Astrocyte (in vitro differentiated cells and primary cell): ENCODE data around the gene VRK3. TPM values are rescaled to one million over a fixed set of nuclear protein-coding genes. Genes with fewer than 3 reads are reported as not detected.
A peak's percentile ranks its signal among the peaks of the same experiment; 100 is the strongest.

ENCODE experiments used
- DNase-seq: peaks from one replicate; pipeline ENCODE4 v3.0.0-alpha.2; 2010; ENCODE audit warnings: low read depth
- FAIRE-seq: peaks from 2 replicates; lab custom pipeline; 2011; peaks lifted over from hg19 to GRCh38; lab: Jason Lieb, UNC
- H2AFZ ChIP-seq: 2 replicates; pipeline ENCODE4 v1.6.0; 2012; ENCODE audit warnings: low read depth, low read length, inconsistent platforms
- H3K27ac ChIP-seq: 2 replicates; pipeline ENCODE4 v1.5.1; 2011; ENCODE audit warnings: low read depth, low read length, inconsistent platforms
- H3K27me3 ChIP-seq: 2 replicates; pipeline ENCODE4 v1.6.0; 2011; ENCODE audit warnings: low read length, inconsistent platforms; ENCODE audit not compliant: insufficient read depth
- H3K36me3 ChIP-seq: 2 replicates; pipeline ENCODE4 v1.5.1; 2011; ENCODE audit warnings: low read length, inconsistent platforms; ENCODE audit not compliant: insufficient read depth
- H3K4me1 ChIP-seq: 2 replicates; pipeline ENCODE4 v1.5.1; 2011; ENCODE audit warnings: low read length, inconsistent platforms; ENCODE audit not compliant: insufficient read depth
- H3K4me2 ChIP-seq: 2 replicates; pipeline ENCODE4 v1.6.0; 2012; ENCODE audit warnings: low read length, inconsistent platforms
- H3K4me3 ChIP-seq: 2 replicates; pipeline ENCODE4 v1.5.1; 2011; ENCODE audit warnings: low read depth, mild to moderate bottlenecking, low read length, inconsistent platforms; ENCODE audit not compliant: insufficient read depth
- H3K79me2 ChIP-seq: 2 replicates; pipeline ENCODE4 v1.6.0; 2012; ENCODE audit warnings: mild to moderate bottlenecking, low read length, inconsistent platforms; ENCODE audit not compliant: insufficient read depth
- H3K9ac ChIP-seq: 2 replicates; pipeline ENCODE4 v1.6.0; 2012; ENCODE audit warnings: mild to moderate bottlenecking, low read length, inconsistent platforms
- H3K9me3 ChIP-seq: 2 replicates; pipeline ENCODE4 v1.5.1; 2012; ENCODE audit warnings: low read depth, mild to moderate bottlenecking, low read length, inconsistent platforms; ENCODE audit not compliant: insufficient read depth
- H4K20me1 ChIP-seq: 2 replicates; pipeline ENCODE4 v1.6.0; 2012; ENCODE audit warnings: low read length, inconsistent platforms; ENCODE audit not compliant: insufficient read depth
- H3K27ac Mint-ChIP-seq: one replicate; pipeline ENCODE4 v1.8.0; 2021; ENCODE audit warnings: mild to moderate bottlenecking, mixed read lengths; ENCODE audit not compliant: unreplicated experiment
- H3K27me3 Mint-ChIP-seq: one replicate; pipeline ENCODE4 v1.8.0; 2021; ENCODE audit warnings: low read depth, mixed read lengths; ENCODE audit not compliant: unreplicated experiment
- H3K36me3 Mint-ChIP-seq: one replicate; pipeline ENCODE4 v1.8.0; 2021; ENCODE audit warnings: low read depth, mixed read lengths; ENCODE audit not compliant: unreplicated experiment
- H3K4me1 Mint-ChIP-seq: one replicate; pipeline ENCODE4 v1.8.0; 2021; ENCODE audit warnings: low read depth, mixed read lengths; ENCODE audit not compliant: unreplicated experiment
- H3K4me3 Mint-ChIP-seq: one replicate; pipeline ENCODE4 v1.8.0; 2021; ENCODE audit warnings: mild to moderate bottlenecking, moderate library complexity, mixed read lengths; ENCODE audit not compliant: unreplicated experiment
- H3K9me3 Mint-ChIP-seq: one replicate; pipeline ENCODE4 v1.8.0; 2021; ENCODE audit warnings: mild to moderate bottlenecking, mixed read lengths; ENCODE audit not compliant: unreplicated experiment
- EZH2 ChIP-seq: IDR thresholded peaks from 2 replicates; pipeline ENCODE4 v1.6.1; 2012; ENCODE audit warnings: mild to moderate bottlenecking, low read length, inconsistent platforms; ENCODE audit not compliant: insufficient read depth
- total RNA-seq: library from RNA; stranded (reverse); gene quantifications from 2 replicates; pipeline ENCODE4 v1.2.1, GENCODE V29; 2021
- TF ChIP-seq, protein P1 (sequence below): IDR thresholded peaks from 2 replicates; pipeline ENCODE4 v1.5.1; 2011; ENCODE audit warnings: low read depth, mild to moderate bottlenecking, inconsistent platforms, low read length, moderate library complexity; ENCODE audit not compliant: insufficient read depth

Gene VRK3
- total RNA-seq, 1 donor from 2014 or later: 33.0 TPM

DNA sequence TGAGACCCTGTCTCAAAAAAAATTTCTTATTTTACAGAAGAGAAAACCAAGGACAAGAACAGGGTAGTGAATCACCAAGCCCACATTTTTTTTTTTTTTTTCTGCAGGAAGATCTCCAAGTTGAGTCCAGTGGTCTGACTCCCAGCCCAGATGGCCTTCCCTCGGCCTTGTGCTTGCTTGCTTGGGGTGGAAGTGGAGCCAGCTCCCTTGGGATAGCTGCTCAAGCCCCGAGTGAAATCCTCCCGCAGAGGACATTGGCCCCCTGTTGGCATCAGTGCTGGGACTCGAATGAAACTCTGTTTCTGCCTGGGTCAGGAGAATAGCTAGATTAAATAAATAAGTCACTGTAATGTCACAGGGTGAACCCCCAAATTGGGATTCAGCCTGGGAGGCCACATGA is 86.5 kb downstream of the VRK3 start:
- Mint-ChIP-seq H3K9me3 (peaks cover 1% of the 10 kb centered on the region), H3K27me3 (peaks cover 6% of the 10 kb centered on the region), H3K27ac (no peak overlapping the region), H3K4me3 (no peak overlapping the region), H3K4me1 (no peaks in the 10 kb centered on the region), H3K36me3 (peaks cover 4% of the 10 kb centered on the region)
- Histone ChIP-seq H3K4me3 (no peak overlapping the region), H2AFZ (no peak overlapping the region), H3K9me3 (no peaks in the 10 kb centered on the region), H3K4me2 (no peak overlapping the region), H3K79me2 (no peaks in the 10 kb centered on the region), H3K27ac (no peak overlapping the region), H4K20me1 (no peaks in the 10 kb centered on the region), H3K27me3 (no peaks in the 10 kb centered on the region), H3K36me3 (no peaks in the 10 kb centered on the region), H3K9ac (no peak overlapping the region), H3K4me1 (peaks cover 4% of the 10 kb centered on the region)
- FAIRE-seq (no peak), DNase-seq (no peak)
- no peak for TF ChIP-seq EZH2
- TF ChIP-seq, protein P1, sequence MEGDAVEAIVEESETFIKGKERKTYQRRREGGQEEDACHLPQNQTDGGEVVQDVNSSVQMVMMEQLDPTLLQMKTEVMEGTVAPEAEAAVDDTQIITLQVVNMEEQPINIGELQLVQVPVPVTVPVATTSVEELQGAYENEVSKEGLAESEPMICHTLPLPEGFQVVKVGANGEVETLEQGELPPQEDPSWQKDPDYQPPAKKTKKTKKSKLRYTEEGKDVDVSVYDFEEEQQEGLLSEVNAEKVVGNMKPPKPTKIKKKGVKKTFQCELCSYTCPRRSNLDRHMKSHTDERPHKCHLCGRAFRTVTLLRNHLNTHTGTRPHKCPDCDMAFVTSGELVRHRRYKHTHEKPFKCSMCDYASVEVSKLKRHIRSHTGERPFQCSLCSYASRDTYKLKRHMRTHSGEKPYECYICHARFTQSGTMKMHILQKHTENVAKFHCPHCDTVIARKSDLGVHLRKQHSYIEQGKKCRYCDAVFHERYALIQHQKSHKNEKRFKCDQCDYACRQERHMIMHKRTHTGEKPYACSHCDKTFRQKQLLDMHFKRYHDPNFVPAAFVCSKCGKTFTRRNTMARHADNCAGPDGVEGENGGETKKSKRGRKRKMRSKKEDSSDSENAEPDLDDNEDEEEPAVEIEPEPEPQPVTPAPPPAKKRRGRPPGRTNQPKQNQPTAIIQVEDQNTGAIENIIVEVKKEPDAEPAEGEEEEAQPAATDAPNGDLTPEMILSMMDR: no peak

DNA sequence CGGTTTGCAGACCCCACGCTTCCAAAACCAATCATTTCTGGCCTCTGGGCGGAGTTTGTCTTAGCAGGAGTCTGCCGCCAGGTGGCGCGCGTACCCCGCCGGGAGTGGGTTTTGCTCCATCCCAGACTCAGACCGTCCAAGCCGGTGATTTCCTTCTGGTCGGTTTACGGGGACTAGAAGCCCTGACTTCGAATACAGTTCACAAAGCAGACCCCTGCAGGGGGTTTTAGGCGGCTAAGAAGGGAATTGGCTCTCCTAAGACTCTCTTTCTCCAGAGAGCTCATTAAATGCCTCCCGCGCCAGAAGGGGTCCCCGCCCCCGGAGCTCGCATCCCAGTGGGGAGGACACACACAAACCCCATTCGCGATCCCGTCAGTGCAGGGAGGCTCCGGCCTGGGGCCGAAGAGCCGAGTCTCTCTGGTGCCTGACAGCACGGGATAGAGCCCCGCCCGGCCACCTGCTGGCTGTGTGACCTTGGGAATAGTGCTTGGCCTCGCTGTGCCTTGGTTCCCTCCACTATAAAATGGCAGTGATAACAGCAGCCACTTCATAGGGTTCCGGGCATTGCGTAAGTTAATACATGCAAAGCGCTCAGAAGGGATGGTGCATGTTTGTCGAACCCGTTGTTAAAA is 87.3 kb downstream of the VRK3 start:
- no peaks in the 10 kb centered on the region for H3K4me1 Mint-ChIP-seq
- no peaks in the 10 kb centered on the region for H3K27me3 ChIP-seq
- H3K9me3 ChIP-seq: no peaks in the 10 kb centered on the region
- H3K79me2 ChIP-seq: no peaks in the 10 kb centered on the region
- DNase-seq (peak; percentile 17), FAIRE-seq (no peak)
- peak overlapping the region; percentile 45 for H3K4me3 Mint-ChIP-seq
- H4K20me1 ChIP-seq: no peaks in the 10 kb centered on the region
- H3K36me3 Mint-ChIP-seq: peaks cover 9% of the 10 kb centered on the region
- TF ChIP-seq, protein P1: peak; percentile 94
- no peak for TF ChIP-seq EZH2
- H2AFZ ChIP-seq: peak overlapping the region; percentile 29
- H3K4me1 ChIP-seq: peaks cover 4% of the 10 kb centered on the region
- no peaks in the 10 kb centered on the region for H3K36me3 ChIP-seq
- H3K4me3 ChIP-seq: peak overlapping the region; percentile 29
- H3K27ac Mint-ChIP-seq: no peak overlapping the region
- H3K27ac ChIP-seq: no peak overlapping the region
- H3K9ac ChIP-seq: no peak overlapping the region
- peaks cover 2% of the 10 kb centered on the region for H3K9me3 Mint-ChIP-seq
- H3K4me2 ChIP-seq: peak overlapping the region; percentile 81
- H3K27me3 Mint-ChIP-seq: peaks cover 6% of the 10 kb centered on the region

DNA sequence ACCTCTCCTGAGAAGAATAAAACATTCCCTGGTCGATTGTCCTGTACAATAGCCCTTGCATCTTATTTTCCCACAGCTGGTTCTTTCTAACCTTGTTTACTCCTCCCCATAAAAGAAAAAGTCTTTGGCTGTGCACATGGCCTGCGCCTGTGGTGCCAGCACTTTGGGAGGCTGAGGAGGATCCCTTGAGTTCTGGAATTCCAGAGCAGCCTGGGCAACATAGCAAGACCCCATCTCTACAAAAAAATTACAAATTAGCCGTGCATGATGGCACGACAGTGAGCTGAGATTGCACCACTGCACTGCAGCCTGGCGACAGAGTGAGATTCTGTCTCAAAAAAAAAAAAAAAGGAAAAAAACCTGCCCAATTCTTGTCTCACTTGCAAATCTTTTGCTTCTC is 88.6 kb downstream of the VRK3 start:
- Histone ChIP-seq H4K20me1 (no peaks in the 10 kb centered on the region), H3K27ac (no peak overlapping the region), H3K79me2 (no peaks in the 10 kb centered on the region), H3K27me3 (no peaks in the 10 kb centered on the region), H3K4me1 (peaks cover 4% of the 10 kb centered on the region), H3K9me3 (no peaks in the 10 kb centered on the region), H3K4me3 (no peak overlapping the region), H3K36me3 (no peaks in the 10 kb centered on the region), H3K9ac (no peak overlapping the region), H3K4me2 (no peak overlapping the region), H2AFZ (no peak overlapping the region)
- no peak for DNase-seq
- H3K4me3 Mint-ChIP-seq: no peak overlapping the region
- peaks cover 2% of the 10 kb centered on the region for H3K9me3 Mint-ChIP-seq
- FAIRE-seq: no peak
- no peaks in the 10 kb centered on the region for H3K4me1 Mint-ChIP-seq
- H3K27ac Mint-ChIP-seq: no peak overlapping the region
- peaks cover 16% of the 10 kb centered on the region for H3K36me3 Mint-ChIP-seq
- TF ChIP-seq EZH2: no peak
- TF ChIP-seq, protein P1: no peak
- H3K27me3 Mint-ChIP-seq: peaks cover 3% of the 10 kb centered on the region
